Measurements from ENCODE around the gene NFKBIL1. TPM values are rescaled to one million over a fixed set of nuclear protein-coding genes. Genes with fewer than 3 reads are reported as not detected.
"Not testable (repeated sequence)": the region's sequence is repeated elsewhere in the genome, so short reads cannot be mapped to it uniquely, and the experiment has no call there.

The NFKBIL1 gene
- total RNA-seq, 1 experiment from 2014 or later, result 56.1 TPM

DNA sequence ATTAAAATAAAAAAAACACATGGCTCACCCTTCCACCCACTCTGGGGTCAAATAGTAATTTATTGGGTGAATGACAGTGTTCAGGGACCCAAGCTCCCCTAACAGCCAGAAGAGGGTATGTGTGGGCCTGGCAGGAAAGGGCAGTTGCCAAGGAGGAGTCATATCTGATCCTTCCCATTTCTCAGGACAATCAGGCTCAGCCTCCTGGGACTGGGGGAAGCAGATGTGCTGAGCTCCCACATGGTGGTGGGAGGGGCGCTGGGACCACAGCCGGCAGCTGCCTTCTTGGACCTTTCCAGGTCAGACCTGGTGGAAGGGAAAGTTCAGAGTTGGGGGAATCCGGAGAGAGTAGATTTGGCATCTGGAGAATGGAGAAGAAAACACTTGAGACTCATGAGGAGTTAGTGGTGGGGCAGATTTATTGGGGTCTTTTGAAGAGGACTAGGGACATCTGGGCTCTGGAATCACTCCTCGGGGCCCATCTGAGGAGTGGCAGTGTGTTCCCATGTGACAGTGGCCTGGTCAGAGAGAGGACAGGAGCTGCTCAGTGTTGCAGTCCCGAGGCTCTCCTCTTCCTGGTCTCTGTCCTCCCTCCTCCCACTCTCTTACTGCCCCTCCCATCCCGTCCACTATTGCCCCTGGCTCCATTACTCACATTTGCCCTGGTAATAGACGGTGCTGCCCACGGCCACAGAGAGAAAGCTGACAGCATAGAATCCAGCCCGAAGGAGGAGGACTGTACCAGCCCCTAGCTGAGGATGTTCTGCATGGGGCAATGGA, 41.7 kb downstream of the NFKBIL1 start:
- no peak for DNase-seq (ENCODE audit: low read depth)

DNA sequence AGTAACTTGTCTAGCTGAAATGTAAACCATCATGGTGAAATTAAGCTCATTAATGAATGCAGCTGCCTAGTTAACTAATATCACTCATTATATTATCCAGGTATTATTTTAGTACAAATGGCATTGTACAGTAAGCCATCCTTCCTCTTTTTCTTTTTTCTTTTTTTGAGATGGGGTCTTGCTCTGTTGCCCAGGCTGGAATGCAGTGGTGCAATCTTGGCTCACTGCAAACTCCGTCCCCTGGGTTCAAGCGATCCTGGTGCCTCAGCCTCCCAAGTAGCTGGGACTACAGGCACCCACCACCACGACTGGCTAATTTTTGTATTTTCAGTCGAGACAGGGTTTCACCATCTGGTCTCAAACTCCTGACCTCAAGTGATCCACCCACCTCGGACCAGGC, 43.3 kb downstream of the NFKBIL1 start:
- in situ Hi-C loops (cut with HindIII; ENCODE audit: low pct_unique_long_range_greater_than_20kb, low sequenced_read_pairs); DNase-seq (ENCODE audit: low read depth): not testable (repeated sequence)

More for the DNA sequence above, 41.7 kb downstream of the NFKBIL1 start:
- in situ Hi-C loops (cut with HindIII; ENCODE audit: low pct_unique_long_range_greater_than_20kb, low sequenced_read_pairs), result no loop called here

DNA sequence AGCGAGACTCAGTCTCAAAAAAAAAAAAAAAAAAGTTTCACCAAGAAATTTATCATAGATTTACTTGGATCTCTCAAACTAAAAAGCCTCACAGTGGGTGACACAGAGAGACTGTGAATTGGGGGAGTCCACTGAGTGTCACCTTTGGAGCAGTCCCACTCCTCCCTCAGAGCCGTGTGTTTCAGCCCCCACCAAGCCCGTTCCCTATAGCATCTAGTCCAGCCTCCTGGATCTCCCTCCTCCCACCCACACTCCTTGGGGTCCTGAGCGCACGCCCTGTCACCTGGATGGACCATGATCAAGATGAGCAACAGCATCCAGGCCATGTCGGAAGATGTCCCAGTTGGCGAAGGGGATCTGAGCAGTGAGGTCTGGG, 45.0 kb downstream of the NFKBIL1 start:
- in situ Hi-C loops (cut with HindIII; ENCODE audit: low pct_unique_long_range_greater_than_20kb, low sequenced_read_pairs), result no loop called here
- DNase-seq (ENCODE audit: low read depth), result no peak

DNA sequence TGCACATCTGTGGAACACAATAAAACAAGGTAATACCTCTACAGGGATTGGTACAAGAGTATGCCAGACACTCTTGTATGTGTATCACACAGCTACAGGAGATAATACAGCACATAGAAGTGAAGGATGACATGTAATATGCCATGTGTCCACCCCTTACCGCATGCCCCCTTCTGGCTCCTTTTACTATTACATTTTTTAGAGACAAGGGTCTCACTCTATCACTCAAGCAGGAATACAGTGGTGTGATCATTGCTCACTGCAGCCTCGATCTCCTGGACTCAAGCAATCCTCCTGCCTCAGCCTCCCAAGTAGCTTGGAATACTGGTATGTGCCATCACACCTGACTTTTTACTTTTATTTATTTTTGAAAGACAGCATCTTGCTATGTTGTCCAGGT, 49.6 kb downstream of the NFKBIL1 start:
- DNase-seq (ENCODE audit: low read depth), result no peak
- in situ Hi-C loops (cut with HindIII; ENCODE audit: low pct_unique_long_range_greater_than_20kb, low sequenced_read_pairs), result no loop called here

DNA sequence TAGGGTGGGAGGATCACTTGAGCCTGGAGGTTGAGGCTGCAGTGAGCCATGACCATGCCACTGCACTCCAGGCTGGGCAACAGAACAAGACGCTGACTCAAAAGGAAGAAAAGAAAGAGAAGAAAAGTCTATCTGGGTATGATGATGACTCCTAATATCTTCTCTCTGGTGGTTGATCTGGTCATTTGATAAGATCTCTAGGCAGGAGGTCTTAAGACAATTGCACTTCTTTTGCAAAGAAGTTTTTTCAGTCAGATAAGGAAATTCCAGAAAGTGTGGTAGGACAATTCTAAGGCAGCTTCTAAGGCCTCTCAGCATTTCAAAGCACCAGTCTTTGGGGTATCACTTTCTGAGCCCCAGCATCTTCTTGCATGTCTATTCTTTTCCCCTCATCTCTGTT, 59.9 kb downstream of the NFKBIL1 start:
- no peak for DNase-seq (ENCODE audit: low read depth)
- in situ Hi-C loops (cut with HindIII; ENCODE audit: low pct_unique_long_range_greater_than_20kb, low sequenced_read_pairs), result no loop called here

Other genes starting within 250 kb of the NFKBIL1 start
- 379 and 544 TPM in 2 replicates for gene HLA-B, start 190.4 kb upstream of the NFKBIL1 start, total RNA-seq (2014; rRNA removed; shearing (Covaris generic); ENCODE audit: low replicate concordance)
- gene MICA, start 144.0 kb upstream of the NFKBIL1 start, total RNA-seq (2014; rRNA removed; shearing (Covaris generic); ENCODE audit: low replicate concordance), result 28.9 and 34.3 TPM in 2 replicates
- gene MICB, start 49.5 kb upstream of the NFKBIL1 start, total RNA-seq (2014; rRNA removed; shearing (Covaris generic); ENCODE audit: low replicate concordance), result 11.5 and 18.2 TPM in 2 replicates
- gene MCCD1, start 18.6 kb upstream of the NFKBIL1 start, total RNA-seq (2014; rRNA removed; shearing (Covaris generic); ENCODE audit: low replicate concordance), result not detected in 2 replicates
- gene DDX39B, start 5.6 kb upstream of the NFKBIL1 start, total RNA-seq (2014; rRNA removed; shearing (Covaris generic); ENCODE audit: low replicate concordance), result 623 and 688 TPM in 2 replicates
- gene ATP6V1G2, start 1.0 kb upstream of the NFKBIL1 start, total RNA-seq (2014; rRNA removed; shearing (Covaris generic); ENCODE audit: low replicate concordance), result 0.14 and 0.64 TPM in 2 replicates
- not detected in 2 replicates for gene LTA, start 24.7 kb downstream of the NFKBIL1 start, total RNA-seq (2014; rRNA removed; shearing (Covaris generic); ENCODE audit: low replicate concordance)
- 0.91 and 4.3 TPM in 2 replicates for gene TNF, start 28.0 kb downstream of the NFKBIL1 start, total RNA-seq (2014; rRNA removed; shearing (Covaris generic); ENCODE audit: low replicate concordance)
- gene LTB, start 34.8 kb downstream of the NFKBIL1 start, total RNA-seq (2014; rRNA removed; shearing (Covaris generic); ENCODE audit: low replicate concordance), result not detected in 2 replicates
- gene LST1, start 38.7 kb downstream of the NFKBIL1 start, total RNA-seq (2014; rRNA removed; shearing (Covaris generic); ENCODE audit: low replicate concordance), result not detected in 2 replicates
- gene NCR3, start 45.4 kb downstream of the NFKBIL1 start, total RNA-seq (2014; rRNA removed; shearing (Covaris generic); ENCODE audit: low replicate concordance), result not detected in 2 replicates
- not detected in 2 replicates for gene AIF1, start 67.6 kb downstream of the NFKBIL1 start, total RNA-seq (2014; rRNA removed; shearing (Covaris generic); ENCODE audit: low replicate concordance)
- 31.0 and 36.2 TPM in 2 replicates for gene PRRC2A, start 73.1 kb downstream of the NFKBIL1 start, total RNA-seq (2014; rRNA removed; shearing (Covaris generic); ENCODE audit: low replicate concordance)
- 286 and 338 TPM in 2 replicates for gene BAG6, start 105.1 kb downstream of the NFKBIL1 start, total RNA-seq (2014; rRNA removed; shearing (Covaris generic); ENCODE audit: low replicate concordance)
- gene APOM, start 108.3 kb downstream of the NFKBIL1 start, total RNA-seq (2014; rRNA removed; shearing (Covaris generic); ENCODE audit: low replicate concordance), result 9.2 TPM in 1 of 2 replicates, not detected in the other
- 12.4 and 21.5 TPM in 2 replicates for gene C6orf47, start 113.2 kb downstream of the NFKBIL1 start, total RNA-seq (2014; rRNA removed; shearing (Covaris generic); ENCODE audit: low replicate concordance)
- 35.2 and 52.4 TPM in 2 replicates for gene GPANK1, start 117.4 kb downstream of the NFKBIL1 start, total RNA-seq (2014; rRNA removed; shearing (Covaris generic); ENCODE audit: low replicate concordance)
- 66.9 and 104 TPM in 2 replicates for gene CSNK2B, start 118.5 kb downstream of the NFKBIL1 start, total RNA-seq (2014; rRNA removed; shearing (Covaris generic); ENCODE audit: low replicate concordance)
- gene LY6G5B, start 122.4 kb downstream of the NFKBIL1 start, total RNA-seq (2014; rRNA removed; shearing (Covaris generic); ENCODE audit: low replicate concordance), result not detected in 2 replicates
- gene LY6G5C, start 133.5 kb downstream of the NFKBIL1 start, total RNA-seq (2014; rRNA removed; shearing (Covaris generic); ENCODE audit: low replicate concordance), result 0.30 TPM in 1 of 2 replicates, not detected in the other
- gene ABHD16A, start 155.7 kb downstream of the NFKBIL1 start, total RNA-seq (2014; rRNA removed; shearing (Covaris generic); ENCODE audit: low replicate concordance), result 46.9 and 75.6 TPM in 2 replicates
- gene LY6G6F, start 159.3 kb downstream of the NFKBIL1 start, total RNA-seq (2014; rRNA removed; shearing (Covaris generic); ENCODE audit: low replicate concordance), result not detected in 2 replicates
- not detected in 2 replicates for gene LY6G6D, start 167.7 kb downstream of the NFKBIL1 start, total RNA-seq (2014; rRNA removed; shearing (Covaris generic); ENCODE audit: low replicate concordance)
- gene LY6G6C, start 174.1 kb downstream of the NFKBIL1 start, total RNA-seq (2014; rRNA removed; shearing (Covaris generic); ENCODE audit: low replicate concordance), result not detected in 2 replicates
- gene MPIG6B, start 175.8 kb downstream of the NFKBIL1 start, total RNA-seq (2014; rRNA removed; shearing (Covaris generic); ENCODE audit: low replicate concordance), result not detected in 2 replicates
- gene DDAH2, start 181.7 kb downstream of the NFKBIL1 start, total RNA-seq (2014; rRNA removed; shearing (Covaris generic); ENCODE audit: low replicate concordance), result 214 and 216 TPM in 2 replicates
- gene CLIC1, start 188.9 kb downstream of the NFKBIL1 start, total RNA-seq (2014; rRNA removed; shearing (Covaris generic); ENCODE audit: low replicate concordance), result 1,335 and 1,598 TPM in 2 replicates
- gene MSH5, start 192.4 kb downstream of the NFKBIL1 start, total RNA-seq (2014; rRNA removed; shearing (Covaris generic); ENCODE audit: low replicate concordance), result 20.2 and 54.7 TPM in 2 replicates
- 6.2 TPM in 1 of 2 replicates, not detected in the other for gene SAPCD1, start 215.0 kb downstream of the NFKBIL1 start, total RNA-seq (2014; rRNA removed; shearing (Covaris generic); ENCODE audit: low replicate concordance)
- 5.5 and 6.1 TPM in 2 replicates for gene VWA7, start 229.7 kb downstream of the NFKBIL1 start, total RNA-seq (2014; rRNA removed; shearing (Covaris generic); ENCODE audit: low replicate concordance)
- gene VARS1, start 248.1 kb downstream of the NFKBIL1 start, total RNA-seq (2014; rRNA removed; shearing (Covaris generic); ENCODE audit: low replicate concordance), result 122 and 144 TPM in 2 replicates

Measured in Caki2 (cell line).